T-helper 2 cell treated with Interferon-gamma antibody and Interleukin-4, amounts not matched to agents 100 ng/mL and 5 ng/mL, for 36 hours (primary cell): ENCODE data around the gene C6orf89. TPM values are rescaled to one million over a fixed set of nuclear protein-coding genes. Genes with fewer than 3 reads are reported as not detected.
"Not testable (repeated sequence)": the region's sequence is repeated elsewhere in the genome, so short reads cannot be mapped to it uniquely, and the experiment has no call there.

ENCODE experiments used
- intact Hi-C: fragments of 100-400 bp; cut with micrococcal nuclease; formaldehyde crosslinking; loops from one replicate; pipeline ENCODE4 v1.15.1; 2023
- total RNA-seq: library from RNA; stranded (reverse); gene quantifications from 2 replicates; pipeline ENCODE4 v1.2.3, GENCODE V29; 2022

Gene C6orf89
- total RNA-seq, 1 donor from 2014 or later = 46.2 TPM

DNA sequence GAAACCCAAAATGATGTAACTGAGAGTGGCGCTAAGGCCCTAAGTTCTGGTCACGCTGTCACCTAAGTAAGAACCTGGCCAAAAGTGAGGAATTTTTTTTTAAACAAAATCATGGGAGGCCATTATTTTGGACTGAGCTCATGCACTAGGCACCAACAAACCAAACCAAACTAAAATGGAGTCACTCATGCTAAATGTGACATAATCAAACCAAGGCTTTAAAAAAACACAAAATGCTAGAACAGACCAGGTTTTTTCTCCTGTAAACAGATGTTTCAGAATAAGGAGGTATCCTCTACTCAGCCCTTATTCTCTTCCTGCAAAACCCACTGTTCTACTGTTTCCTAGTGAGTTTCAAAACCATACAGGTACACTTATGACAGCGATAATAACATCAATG lies 1.1 kb upstream of the C6orf89 start:
- intact Hi-C loops = loop anchor here (1.0 to 5.0 kb wide), 9 partner anchors 9 to 548 kb away; partner anchors contain the start of genes CMTR1, MTCH1 and PIM1

DNA sequence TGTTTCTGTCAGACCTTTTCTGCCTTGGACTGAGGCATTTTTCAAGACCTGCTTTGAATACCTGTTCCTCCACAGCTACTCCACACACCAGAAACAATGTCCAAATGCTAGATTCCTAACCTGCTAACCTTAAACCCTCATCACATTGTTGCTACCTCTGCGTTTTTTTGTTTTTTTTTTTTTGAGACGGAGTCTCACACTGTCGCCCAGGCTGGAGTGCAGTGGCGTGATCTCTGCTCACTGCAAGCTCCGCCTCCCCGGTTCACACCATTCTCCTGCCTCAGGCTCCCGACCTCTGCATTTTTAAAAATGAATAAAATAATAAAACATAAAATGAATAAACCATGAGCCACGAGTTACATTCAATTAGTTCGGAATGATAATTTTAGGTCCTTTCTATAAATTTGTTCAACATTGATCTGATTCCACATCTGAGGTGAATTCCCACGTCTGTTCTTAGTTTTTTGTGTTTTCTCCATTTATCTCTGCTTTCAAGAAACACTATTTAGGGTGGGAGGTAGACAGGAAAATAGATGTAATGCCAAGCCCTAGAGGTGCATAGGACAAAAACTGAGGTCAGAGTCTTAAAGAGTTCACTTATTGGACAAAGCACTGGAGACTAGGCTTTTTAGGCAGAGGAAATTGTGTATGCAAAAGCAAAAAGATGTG lies 1.3 kb downstream of the C6orf89 start:
- intact Hi-C loops = loop anchor here (5.0 kb wide), 2 partner anchors 285 to 545 kb away; partner anchors contain the start of genes CMTR1 and PIM1

DNA sequence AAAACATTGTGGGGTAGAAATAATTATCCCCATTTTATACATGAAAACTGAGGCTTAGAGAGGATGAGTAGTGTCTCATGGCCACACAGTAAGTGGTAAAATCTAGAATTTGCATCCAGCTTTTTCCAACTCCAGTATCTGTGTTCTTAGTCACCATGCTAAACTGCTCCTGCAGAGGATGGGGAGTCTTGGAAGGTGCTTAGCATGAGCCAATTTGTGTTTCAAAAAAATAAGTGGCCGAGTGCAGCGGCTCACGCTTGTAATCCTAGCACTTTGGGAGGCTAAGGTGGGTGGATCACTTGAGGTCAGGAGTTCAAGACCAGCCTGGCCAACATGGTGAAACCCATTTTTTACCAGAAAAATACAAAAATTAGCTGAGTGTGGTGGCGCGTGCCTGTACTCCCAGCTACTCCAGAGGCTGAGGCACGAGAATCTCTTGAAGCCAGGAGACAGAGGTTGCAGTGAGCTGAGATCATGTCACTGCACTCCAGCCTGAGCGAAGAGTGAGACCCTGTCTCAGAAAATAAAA lies 2.4 kb downstream of the C6orf89 start:
- intact Hi-C loops = loop anchor here (5.0 kb wide), 2 partner anchors 284 to 544 kb away; partner anchors contain the start of genes CMTR1 and PIM1

DNA sequence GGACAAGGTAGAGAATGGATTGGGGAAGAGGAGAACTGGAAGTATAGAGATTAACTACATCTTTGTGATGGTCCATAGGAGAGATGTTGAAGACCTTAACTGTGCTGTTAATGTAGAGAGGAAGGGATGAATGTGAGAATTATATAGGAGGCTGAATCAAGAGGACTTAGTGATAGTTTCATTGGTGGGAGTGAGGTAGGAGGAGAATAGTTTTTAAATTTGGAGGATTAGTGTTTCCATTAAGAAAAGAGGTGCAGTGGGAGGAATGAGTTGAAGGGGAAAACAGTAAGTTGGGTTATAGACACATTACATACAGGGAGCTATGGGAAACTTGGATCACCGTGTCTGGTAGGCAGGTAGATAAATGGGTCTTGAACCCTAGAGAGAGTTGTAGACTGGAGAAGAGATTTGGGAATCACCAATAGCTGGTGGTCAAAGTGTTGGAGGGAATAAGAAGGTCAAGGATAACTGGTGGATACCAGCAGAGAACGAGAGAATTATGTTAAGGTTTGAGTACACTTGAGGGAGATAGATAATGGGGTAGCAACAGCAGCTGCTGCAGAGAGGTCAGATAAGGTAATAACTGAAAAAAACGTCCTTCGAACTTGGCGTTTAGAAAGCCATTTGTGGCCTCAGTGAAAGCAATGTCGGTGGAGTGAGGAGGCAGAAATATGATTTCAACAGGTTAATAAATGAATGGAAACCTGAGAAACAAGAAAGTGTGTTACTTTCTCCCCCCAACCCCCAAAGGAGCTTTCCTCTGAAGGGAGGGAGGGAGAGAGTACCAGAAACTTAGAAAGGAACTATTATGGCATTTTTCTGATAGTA lies 3.1 kb downstream of the C6orf89 start:
- intact Hi-C loops = loop anchor here (5.0 kb wide), 2 partner anchors 283 to 543 kb away; partner anchors contain the start of genes CMTR1 and PIM1

DNA sequence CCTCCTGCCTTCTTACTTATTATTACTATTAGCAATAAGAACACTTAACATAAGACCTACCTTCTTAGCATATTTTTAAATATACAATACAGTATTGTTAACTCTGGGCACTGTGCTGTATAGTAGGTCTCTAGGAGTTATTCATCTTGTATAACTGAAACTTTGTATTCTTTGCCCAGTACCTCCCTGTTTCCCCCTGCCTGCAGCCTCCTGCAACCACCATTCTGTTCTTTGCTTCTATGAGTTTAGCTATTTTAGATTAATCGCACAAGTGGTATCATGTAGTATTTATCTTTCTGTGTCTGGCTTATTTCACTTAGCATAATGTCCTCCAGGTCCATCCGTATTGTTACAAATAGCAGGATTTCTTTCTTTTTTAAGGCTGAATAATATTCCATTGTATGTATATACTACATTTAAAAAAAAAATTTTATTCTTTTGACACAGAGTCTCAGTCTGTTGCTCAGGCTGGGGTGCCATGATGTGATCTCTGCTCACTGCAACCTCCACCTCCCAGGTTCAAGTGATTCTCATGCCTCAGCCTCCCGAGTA lies 4.4 kb downstream of the C6orf89 start:
- intact Hi-C loops = no loop called here

DNA sequence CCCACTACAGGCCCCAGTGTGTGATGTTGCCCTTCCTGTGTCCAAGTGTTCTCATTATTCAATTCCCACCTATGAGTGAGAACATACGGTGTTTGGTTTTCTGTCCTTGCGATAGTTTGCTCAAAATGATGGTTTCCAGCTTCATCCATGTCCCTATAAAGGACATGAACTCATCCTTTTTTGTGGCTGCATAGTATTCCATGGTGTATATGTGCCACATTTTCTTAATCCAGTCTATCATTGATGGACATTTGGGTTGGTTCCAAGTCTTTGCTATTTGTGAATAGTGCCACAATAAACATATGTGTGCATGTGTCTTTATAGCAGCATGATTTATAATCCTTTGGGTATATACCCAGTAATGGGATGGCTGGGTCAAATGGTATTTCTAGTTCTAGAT lies 5.4 kb downstream of the C6orf89 start:
- intact Hi-C loops = not testable (repeated sequence)

DNA sequence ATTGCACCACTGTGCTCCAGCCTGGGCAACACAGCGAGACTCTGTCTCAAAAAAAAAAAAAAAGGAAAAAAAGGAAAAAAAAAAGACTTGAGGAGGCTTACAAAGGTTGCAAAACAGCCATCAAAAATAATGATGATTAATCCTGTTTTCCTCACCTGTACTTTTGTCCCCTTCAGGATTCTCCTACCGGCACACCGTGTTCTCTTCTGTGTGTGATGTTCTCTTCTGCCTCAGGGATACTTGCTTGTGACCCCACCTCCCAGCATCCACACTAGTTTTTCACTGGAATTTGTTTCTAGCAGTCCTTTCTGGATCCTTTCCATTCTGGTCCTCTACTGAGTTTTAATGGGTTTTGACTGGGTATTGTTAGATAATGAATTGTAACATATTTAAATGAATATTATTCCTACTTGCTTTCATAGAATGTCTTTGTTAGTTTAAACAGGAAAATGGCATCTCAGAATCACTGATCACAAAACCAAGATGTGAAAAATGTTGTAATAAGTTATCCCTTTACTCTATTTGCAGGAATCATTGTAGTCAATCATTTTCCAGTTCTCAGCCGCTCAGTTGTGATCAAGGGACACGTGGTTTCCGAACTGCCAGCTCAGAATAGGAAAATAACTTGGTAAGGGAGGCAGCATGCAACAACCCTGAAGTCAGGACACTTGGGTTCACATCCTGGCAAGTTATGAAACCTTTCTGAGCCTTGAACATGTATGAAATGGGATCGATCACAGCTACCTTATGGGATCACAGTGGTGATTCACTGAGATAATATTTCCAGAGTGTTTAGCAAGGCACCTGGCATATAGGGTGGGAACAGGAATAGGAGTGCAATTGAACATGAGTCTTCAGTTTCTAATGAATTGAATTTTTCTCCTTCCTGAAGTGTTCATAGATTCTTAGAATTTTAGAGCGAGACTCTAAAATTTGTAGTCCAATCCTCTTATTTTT lies 8.5 kb downstream of the C6orf89 start:
- intact Hi-C loops = no loop called here

DNA sequence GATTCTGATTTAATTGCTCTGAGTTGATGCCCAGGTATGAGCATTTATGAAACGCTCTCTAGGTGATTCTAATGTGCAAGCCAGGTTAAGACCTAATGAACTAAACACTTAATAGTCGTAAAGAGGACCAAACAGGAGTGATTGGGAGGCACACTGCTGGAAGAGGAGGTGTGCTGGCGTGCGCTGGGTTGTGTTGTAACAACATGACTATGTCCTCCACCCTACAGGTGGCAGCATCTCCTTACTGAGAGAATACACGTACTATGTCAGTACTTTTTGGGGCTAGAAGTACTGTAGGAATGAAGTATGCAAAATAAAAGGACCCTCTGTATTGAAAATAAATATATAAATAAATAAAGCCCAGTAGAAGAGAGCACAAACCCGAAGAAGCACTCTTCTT lies 11.9 kb downstream of the C6orf89 start:
- intact Hi-C loops = loop anchor here (1.0 kb wide), 1 partner anchor 121 kb away; no protein-coding TSS in a partner anchor

DNA sequence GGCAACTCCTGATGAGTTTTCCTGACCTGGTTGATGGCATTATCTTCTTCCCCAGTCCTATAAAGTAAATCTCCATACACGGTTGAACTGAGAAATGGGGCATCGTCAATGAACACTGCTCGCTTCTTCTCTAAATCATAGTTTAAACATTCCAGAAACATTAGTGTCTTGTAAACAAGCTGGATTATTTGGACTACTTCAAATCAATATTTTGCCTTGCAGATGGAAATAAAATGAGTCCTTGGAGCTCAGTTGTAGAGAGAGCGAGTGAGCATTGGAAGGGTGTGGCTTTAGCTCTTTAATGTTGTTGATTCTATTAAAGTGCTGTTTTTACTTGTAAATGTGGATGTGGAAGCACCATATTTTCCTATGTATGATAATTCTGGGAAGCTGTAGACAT lies 18.4 kb downstream of the C6orf89 start:
- intact Hi-C loops = no loop called here

DNA sequence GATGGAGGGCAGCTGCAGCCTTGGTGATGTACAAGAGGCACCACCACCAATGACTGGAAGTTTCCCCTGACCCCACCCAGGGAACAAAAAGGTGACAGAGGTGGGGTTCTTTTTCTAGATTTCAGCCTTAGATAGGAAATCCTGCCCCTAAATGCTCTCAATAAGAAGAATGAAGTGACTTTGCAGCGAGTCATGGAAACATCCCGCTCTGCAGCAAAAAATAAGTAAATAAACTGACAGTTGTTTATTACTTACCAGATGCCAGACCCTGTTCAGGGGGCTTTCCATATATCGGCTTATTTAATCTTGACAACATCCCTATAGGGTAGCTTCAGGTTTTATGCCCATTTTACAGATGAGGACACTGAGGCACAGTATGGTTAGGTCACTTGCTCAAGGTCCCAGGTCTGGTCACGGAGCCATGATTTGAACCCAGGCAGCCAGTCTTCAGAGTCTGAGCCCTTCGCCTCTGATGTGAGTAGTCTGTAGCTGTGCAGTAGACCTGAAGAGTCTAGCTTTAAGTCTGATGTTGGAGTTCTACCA lies 19.2 kb downstream of the C6orf89 start:
- intact Hi-C loops = no loop called here

DNA sequence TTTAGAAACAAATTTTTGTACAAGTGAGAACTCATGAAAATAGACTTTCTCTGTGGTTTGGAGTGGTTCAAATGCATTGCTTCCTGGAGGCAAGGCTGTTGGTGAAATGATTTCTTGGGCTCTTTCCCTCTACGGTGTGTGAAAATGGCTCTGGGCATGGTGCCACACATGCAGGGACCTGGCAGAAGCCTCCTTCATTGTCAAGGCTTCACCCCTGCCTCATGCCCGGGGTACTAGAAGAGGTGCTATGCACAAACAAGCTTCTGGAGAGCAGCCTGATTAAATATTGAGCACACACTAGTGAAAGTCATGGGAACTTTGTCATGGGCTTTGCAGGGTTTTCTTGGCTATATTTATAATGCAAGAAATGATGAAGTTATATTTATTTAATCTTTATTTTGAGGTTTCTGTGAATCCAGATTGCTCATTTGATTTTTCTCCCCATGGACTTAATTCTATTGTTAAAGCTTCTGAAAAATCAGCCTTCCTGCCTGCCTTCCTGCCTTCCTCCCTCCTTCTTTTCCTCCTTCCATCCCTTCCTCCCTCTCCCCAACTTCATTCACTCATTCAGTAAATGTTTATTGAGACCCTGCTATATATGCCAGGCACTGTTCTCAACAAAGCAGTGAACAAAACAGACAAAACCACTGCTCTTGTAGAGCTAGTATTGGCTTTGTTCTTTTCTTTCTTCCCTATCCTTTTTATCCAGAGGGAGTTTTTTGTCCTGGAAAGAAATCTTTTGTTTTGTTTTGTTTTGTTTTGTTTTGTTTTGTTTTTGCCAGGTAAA lies 21.0 kb downstream of the C6orf89 start:
- intact Hi-C loops = no loop called here

DNA sequence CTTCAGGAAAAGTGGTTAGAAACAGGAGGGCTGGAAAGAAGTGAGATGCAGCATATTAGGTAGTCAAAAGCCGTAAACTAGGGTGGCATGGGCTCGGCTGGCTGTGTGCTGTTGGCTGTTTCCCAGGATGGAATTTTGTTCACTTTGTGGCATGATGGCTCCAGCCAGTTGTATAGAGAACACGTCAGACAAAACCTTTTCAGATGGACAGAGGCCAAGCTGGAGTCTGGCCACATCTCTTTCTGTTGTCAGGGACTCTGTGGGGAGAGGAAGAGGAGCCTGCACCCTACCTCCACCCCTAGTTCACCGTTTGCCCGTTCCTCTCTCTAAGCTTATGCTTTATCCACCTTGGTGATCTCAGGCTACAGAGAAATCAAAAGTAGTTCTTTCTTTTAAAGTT lies 22.0 kb downstream of the C6orf89 start:
- intact Hi-C loops = no loop called here

DNA sequence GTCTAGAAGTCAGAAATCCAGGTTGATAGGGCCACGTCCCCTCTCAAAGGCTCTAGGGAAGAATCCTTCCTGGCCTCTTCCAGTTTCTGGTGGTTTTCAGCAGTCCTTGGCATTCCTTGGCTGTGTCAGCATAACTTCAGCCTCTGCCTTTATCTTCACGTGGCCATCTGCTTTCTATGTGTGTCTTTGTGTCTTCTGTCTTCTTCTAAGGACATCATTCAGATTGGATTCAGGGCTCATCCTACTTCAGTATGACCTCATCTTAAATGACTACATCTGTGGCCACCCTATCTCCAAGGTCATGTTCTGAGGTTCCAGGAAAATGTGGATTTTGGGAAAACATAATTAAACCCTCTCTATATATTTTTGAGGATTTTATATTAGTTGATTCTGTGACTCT lies 23.0 kb downstream of the C6orf89 start:
- intact Hi-C loops = no loop called here

DNA sequence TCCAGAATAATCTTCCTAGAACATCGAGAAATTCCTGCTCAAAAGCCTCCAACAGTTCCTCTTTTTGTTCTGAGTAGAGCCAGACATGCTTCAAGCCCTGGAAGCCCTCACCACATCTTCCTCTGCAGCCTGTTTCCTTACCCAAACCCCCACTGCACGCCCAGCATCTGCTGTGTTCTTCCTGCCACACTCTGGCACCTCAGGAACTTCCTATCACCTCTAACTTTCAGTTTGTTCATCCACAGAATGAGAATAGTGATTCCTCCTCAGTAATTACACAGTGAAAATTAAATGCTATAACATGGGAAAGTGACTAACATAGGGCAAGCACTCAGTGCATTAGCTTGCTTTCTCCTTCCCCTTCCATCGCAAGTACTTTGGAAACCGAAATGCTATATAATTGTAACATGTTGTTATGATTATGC lies 26.3 kb downstream of the C6orf89 start:
- intact Hi-C loops = loop anchor here (1.0 to 5.0 kb wide), 5 partner anchors 27 to 257 kb away; partner anchors contain the start of genes C6orf89, MTCH1 and PPIL1

DNA sequence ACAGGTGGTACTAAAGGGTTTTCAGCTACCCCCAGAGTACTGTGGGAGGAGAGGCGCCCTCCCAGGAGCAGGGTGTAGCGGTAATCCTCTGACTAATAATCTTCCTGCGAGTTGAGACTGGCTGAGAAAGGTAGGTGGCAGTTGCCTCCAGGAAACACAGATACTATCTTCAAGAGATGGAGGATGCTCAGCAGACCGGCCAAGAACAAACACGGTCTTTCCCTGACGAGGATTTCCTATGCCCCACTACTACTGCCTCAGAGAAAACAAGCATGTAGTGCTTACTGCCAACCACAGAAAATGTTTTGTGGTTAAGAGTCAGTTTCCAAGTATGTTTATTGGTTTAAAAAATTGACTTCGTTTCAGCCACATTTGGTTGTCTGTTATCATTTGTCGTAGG lies 26.8 kb downstream of the C6orf89 start:
- intact Hi-C loops = loop anchor here (1.0 to 5.0 kb wide), 5 partner anchors 27 to 256 kb away; partner anchors contain the start of genes C6orf89, MTCH1 and PPIL1

DNA sequence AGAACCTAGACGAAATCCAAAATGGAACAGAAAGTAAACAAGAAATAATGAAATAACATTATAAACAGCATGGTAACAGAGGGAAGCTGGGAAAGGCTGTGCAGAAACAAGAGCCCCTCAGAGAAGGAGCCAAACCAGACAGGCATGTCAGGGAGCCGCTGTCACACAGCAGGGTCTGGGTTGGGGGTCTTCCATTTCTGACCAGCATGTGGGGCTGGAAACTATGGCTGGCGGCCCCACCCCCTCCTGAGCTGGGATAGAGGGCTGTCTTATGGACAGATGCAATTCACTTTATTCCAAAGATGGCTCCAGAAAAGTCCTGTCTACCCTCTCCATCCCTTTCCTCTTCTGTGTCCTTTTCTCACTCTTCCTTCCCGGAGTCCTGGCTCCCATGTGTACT lies 27.3 kb downstream of the C6orf89 start:
- intact Hi-C loops = loop anchor here (2.0 to 5.0 kb wide), 4 partner anchors 38 to 256 kb away; partner anchors contain the start of genes MTCH1 and PPIL1

DNA sequence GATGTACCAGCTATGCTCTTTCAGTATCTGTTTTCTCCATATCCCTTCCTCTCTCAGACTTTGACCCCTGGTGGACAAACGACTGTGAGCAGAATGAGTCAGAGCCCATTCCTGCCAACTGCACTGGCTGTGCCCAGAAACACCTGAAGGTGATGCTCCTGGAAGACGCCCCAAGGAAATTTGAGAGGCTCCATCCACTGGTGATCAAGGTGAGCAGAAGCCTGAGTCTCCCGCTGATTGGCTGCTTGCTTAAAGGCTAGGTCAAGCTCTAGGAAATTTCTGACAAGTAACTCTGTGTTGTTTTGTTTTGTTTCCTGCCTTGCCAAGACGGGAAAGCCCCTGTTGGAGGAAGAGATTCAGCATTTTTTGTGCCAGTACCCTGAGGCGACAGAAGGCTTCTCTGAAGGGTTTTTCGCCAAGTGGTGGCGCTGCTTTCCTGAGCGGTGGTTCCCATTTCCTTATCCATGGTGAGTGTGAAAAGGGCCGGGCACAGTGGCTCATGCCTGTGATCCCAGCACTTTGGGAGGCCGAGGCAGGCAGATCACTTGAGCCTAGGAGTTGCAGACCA lies 28.6 kb downstream of the C6orf89 start:
- intact Hi-C loops = loop anchor here (5.0 kb wide), 1 partner anchor 48 kb away; no protein-coding TSS in a partner anchor

DNA sequence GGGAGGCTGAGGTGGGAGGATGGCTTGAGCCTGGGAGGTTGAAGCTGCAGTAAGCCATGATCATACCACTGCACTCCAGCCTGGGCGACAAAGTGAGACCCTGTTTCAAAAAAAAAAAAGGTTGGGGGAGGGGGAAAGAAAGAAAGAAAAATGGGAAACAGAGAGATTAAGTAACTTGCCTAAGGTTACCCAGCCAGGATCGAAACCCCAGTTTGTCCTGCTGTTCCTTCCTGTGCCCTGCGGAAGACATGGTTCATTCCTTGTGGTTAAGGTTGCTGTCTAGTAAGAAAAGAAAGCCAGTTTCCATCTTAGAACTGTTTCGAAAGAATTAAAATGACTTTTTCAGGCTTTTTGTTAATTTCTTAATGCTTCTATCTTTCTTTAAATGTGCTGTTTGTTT lies 29.8 kb downstream of the C6orf89 start:
- intact Hi-C loops = no loop called here

DNA sequence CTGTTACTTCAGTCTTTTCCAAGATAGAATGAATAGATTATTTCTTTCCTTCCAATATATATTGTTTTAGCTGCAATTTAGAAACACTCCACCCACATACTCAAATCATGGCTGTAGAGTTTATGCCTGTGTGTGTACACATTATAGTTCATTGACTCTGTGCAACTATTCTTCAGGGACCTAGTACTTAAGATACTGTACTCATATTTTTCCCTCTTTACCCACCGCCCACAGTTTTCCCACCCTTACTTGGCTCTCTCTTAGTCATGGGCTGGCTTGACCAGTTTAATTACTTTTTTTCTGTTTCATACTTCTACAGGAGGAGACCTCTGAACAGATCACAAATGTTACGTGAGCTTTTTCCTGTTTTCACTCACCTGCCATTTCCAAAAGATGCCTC lies 30.4 kb downstream of the C6orf89 start:
- intact Hi-C loops = no loop called here
